HepG2 (cell line): ENCODE results near the gene AGBL3. TPM values are rescaled to one million over a fixed set of nuclear protein-coding genes. Genes with fewer than 3 reads are reported as not detected.
A peak's percentile ranks its signal among the peaks of the same experiment; 100 is the strongest.

ENCODE experiments used
- ATAC-seq: fragments of 200-7000 bp; cut with Tn5 transposase; 3 replicates; pipeline ENCODE4 v1.9.1; 2020; ENCODE audit warnings: mild to moderate bottlenecking, moderate library complexity
- BruUV-seq: library from RNA; stranded (reverse); fragments of 400-500 nt; replicated peaks from 2 replicates; lab custom pipeline; 2021; lab: Mats Ljungman, UMichigan
- CTCF ChIA-PET: fragments of 300-600 bp; formaldehyde crosslinking; extraction: SDS; loops from one replicate; lab custom pipeline; 2021; ENCODE audit warnings: low total read pairs, inconsistent platforms, low intra/inter-chr PET ratio; lab: Yijun Ruan, JAX
- POLR2A ChIA-PET: fragments of 350-600 bp; sonication (Branson Sonifier 250); formaldehyde crosslinking; loops from one replicate; lab custom pipeline; 2020; ENCODE audit warnings: antibody characterized with exemption, inconsistent platforms; lab: Yijun Ruan, JAX
- DNase-seq: peaks from one replicate; pipeline ENCODE4 v3.0.0-alpha.2; 2015; ENCODE audit warnings: low spot score
- FAIRE-seq: peaks from 3 replicates; lab custom pipeline; 2011; peaks lifted over from hg19 to GRCh38; lab: Jason Lieb, UNC
- H2AFZ ChIP-seq: one replicate; pipeline ENCODE4 v1.6.1; 2011; ENCODE audit warnings: low read length, inconsistent platforms
- H3K27ac ChIP-seq: fragments of 300-600 bp; 3 replicates; pipeline ENCODE4 v1.8.0; 2011; ENCODE audit warnings: mixed run types, mild to moderate bottlenecking, mixed read lengths, low read length, inconsistent platforms; ENCODE audit not compliant: insufficient read depth; ENCODE audit errors: extremely low read length
- H3K27me3 ChIP-seq, 2 experiments: fragments of 200-600 bp in 1 of 2; 2 replicates in 1 of 2; 3 replicates in 1 of 2; pipeline versions ENCODE4 v1.6.0 to v1.8.0; 2011; ENCODE audit warnings: low read length in 2 of 2, mild to moderate bottlenecking in 2 of 2, moderate library complexity in 2 of 2, inconsistent platforms in 1 of 2; ENCODE audit not compliant: insufficient read depth in 2 of 2, control insufficient read depth in 1 of 2
- H3K36me3 ChIP-seq, 2 experiments: fragments of 200-600 bp in 1 of 2; replicated peaks in 1 of 2; 2 replicates in 1 of 2; 3 replicates in 1 of 2; pipeline versions ENCODE4 v1.5.1 to v1.8.0; 2011; ENCODE audit warnings: low read length in 2 of 2, inconsistent platforms in 1 of 2; ENCODE audit not compliant: insufficient read depth in 2 of 2, control insufficient read depth in 1 of 2
- H3K4me1 ChIP-seq: 2 replicates; pipeline ENCODE4 v1.5.1; 2012; ENCODE audit warnings: low read length, inconsistent platforms; ENCODE audit not compliant: insufficient read depth
- H3K4me2 ChIP-seq: 2 replicates; pipeline ENCODE4 v1.6.0; 2011; ENCODE audit warnings: low read depth, low read length, inconsistent platforms
- H3K4me3 ChIP-seq, 3 experiments: fragments of 200-600 bp in 1 of 3; sonication (generic), shearing (Covaris generic) in 1 of 3; replicated peaks in 1 of 3; 2 replicates each; pipeline ENCODE4 v1.5.1; 2011 to 2016; ENCODE audit warnings: low read length in 3 of 3, inconsistent platforms in 2 of 3, low read depth in 2 of 3, mild to moderate bottlenecking in 2 of 3, control low read depth in 1 of 3, mixed read lengths in 1 of 3; ENCODE audit not compliant: insufficient read depth in 1 of 3
- H3K79me2 ChIP-seq: one replicate; pipeline ENCODE4 v1.6.1; 2011; ENCODE audit warnings: low read length, inconsistent platforms; ENCODE audit not compliant: insufficient read depth
- H3K9ac ChIP-seq: 2 replicates; pipeline ENCODE4 v1.6.0; 2011; ENCODE audit warnings: mild to moderate bottlenecking, low read depth, low read length, inconsistent platforms; ENCODE audit not compliant: insufficient read depth
- H3K9me3 ChIP-seq: 2 replicates; pipeline ENCODE4 v1.5.1; 2012; ENCODE audit warnings: mild to moderate bottlenecking, low read length
- H4K20me1 ChIP-seq: 2 replicates; pipeline ENCODE4 v1.6.0; 2011; ENCODE audit warnings: inconsistent platforms, mild to moderate bottlenecking, low read length, moderate library complexity; ENCODE audit not compliant: insufficient read depth
- ELF3 ChIP-seq: IDR thresholded peaks from 2 replicates; pipeline ENCODE4 v1.6.1; 2016; ENCODE audit warnings: missing genetic modification reagents, missing compliant biosample characterization
- ERF ChIP-seq: IDR thresholded peaks from 2 replicates; pipeline ENCODE4 v1.6.1; 2018; ENCODE audit warnings: missing biosample characterization, missing genetic modification reagents
- GATAD2A ChIP-seq: IDR thresholded peaks from 2 replicates; pipeline ENCODE4 v1.6.1; 2016
- HNF4A ChIP-seq: sonication (generic); formaldehyde crosslinking; IDR thresholded peaks from 2 replicates; pipeline ENCODE4 v1.4.0; 2020; ENCODE audit warnings: missing genetic modification reagents
- IRF2 ChIP-seq: IDR thresholded peaks from 2 replicates; pipeline ENCODE4 v1.6.1; 2018; ENCODE audit warnings: missing genetic modification reagents, missing compliant biosample characterization
- LRRFIP1 ChIP-seq: sonication (generic); formaldehyde crosslinking; conservative IDR thresholded peaks from 2 replicates; pipeline ENCODE4 v1.4.0; 2020; ENCODE audit warnings: missing genetic modification reagents
- MAFG ChIP-seq: sonication (generic); formaldehyde crosslinking; IDR thresholded peaks from 2 replicates; pipeline ENCODE4 v1.5.1; 2020; ENCODE audit warnings: mild to moderate bottlenecking, missing genetic modification reagents
- NFRKB ChIP-seq: fragments of 450-650 bp; IDR thresholded peaks from 2 replicates; pipeline ENCODE4 v1.6.1; 2017
- NR2F6 ChIP-seq, 2 experiments: IDR thresholded peaks; 2 replicates each; pipeline ENCODE4 v1.6.1; 2016; ENCODE audit warnings: antibody characterized with exemption in 1 of 2, mild to moderate bottlenecking in 1 of 2
- RXRB ChIP-seq: IDR thresholded peaks from 2 replicates; pipeline ENCODE4 v1.6.1; 2016; ENCODE audit warnings: borderline replicate concordance, missing genetic modification reagents, missing compliant biosample characterization
- SOX6 ChIP-seq, 2 experiments: fragments of 450-650 bp in 1 of 2; sonication (generic) in 1 of 2; formaldehyde crosslinking in 1 of 2; IDR thresholded peaks; 2 replicates each; pipeline versions ENCODE4 v1.4.0 to v1.6.1; 2017 to 2020; ENCODE audit warnings: antibody characterized with exemption in 1 of 2, mild to moderate bottlenecking in 1 of 2, missing genetic modification reagents in 1 of 2
- SP5 ChIP-seq: IDR thresholded peaks from 2 replicates; pipeline ENCODE4 v1.6.1; 2016; ENCODE audit warnings: low read depth, borderline replicate concordance
- TARDBP ChIP-seq: sonication (generic); formaldehyde crosslinking; IDR thresholded peaks from 2 replicates; pipeline ENCODE4 v1.8.0; 2022; ENCODE audit warnings: mild to moderate bottlenecking, missing genetic modification reagents
- THAP9 ChIP-seq: sonication (generic); formaldehyde crosslinking; IDR thresholded peaks from 2 replicates; pipeline ENCODE4; 2020; ENCODE audit warnings: missing genetic modification reagents, mild to moderate bottlenecking, borderline replicate concordance
- ZNF703 ChIP-seq: sonication (generic); formaldehyde crosslinking; IDR thresholded peaks from 2 replicates; pipeline ENCODE4 v1.5.1; 2020; ENCODE audit warnings: missing genetic modification reagents, mild to moderate bottlenecking, moderate library complexity, borderline replicate concordance
- ZNF772 ChIP-seq: sonication (generic); formaldehyde crosslinking; IDR thresholded peaks from 2 replicates; pipeline ENCODE4 v1.5.0; 2020; ENCODE audit warnings: mild to moderate bottlenecking, missing genetic modification reagents
- ZSCAN5A ChIP-seq: sonication (generic); formaldehyde crosslinking; IDR thresholded peaks from 2 replicates; pipeline ENCODE4 v1.8.0; 2022; ENCODE audit warnings: mild to moderate bottlenecking, missing genetic modification reagents, borderline replicate concordance
- WGBS: methylation state at CpG from one replicate; pipeline ENCODE4 v1.1.6; 2017; ENCODE audit warnings: low lambda C conversion rate; 5-methylcytosine and 5-hydroxymethylcytosine counted together
- in situ Hi-C: cut with HindIII; loops from 2 replicates; pipeline ENCODE4 v1.10.0; 2017; ENCODE audit warnings: low pct_unique_long_range_greater_than_20kb; ENCODE audit not compliant: extremely low pct_ligation_motif_present
- intact Hi-C: fragments of 100-400 bp; cut with micrococcal nuclease; formaldehyde crosslinking; loops from one replicate; pipeline ENCODE4 v1.10.0; 2022; ENCODE audit not compliant: unreplicated experiment
- polyA plus RNA-seq, 8 experiments: library from polyadenylated mRNA; depleted of rRNA in 3 of 8; stranded (reverse) in 7 of 8; unstranded in 1 of 8; fragments of >200 nt; fragmentation: Illumina TruSeq in 4 of 8; extraction: Trizol in 4 of 8; gene quantifications; 2 replicates each; pipeline versions ENCODE4 v1.2.1 to v1.2.3, GENCODE V29; 2011 to 2016; ENCODE audit warnings: low read depth in 4 of 8, missing spikeins in 1 of 8, mixed read lengths in 1 of 8; ENCODE audit not compliant: insufficient read depth in 1 of 8
- total RNA-seq, 5 experiments: library from RNA; depleted of rRNA; stranded (reverse); fragments of >200 nt; fragmentation: Illumina TruSeq; extraction: Trizol; gene quantifications; 2 replicates each; pipeline ENCODE4 v1.2.3, GENCODE V29; 2016; ENCODE audit warnings: low read depth in 1 of 5

Gene AGBL3
- total and polyA plus RNA-seq, 2 of the 13 experiments (the other 11 are each of a cell fraction or from before 2014, with no cell fraction given), result 2.2 to 7.2 TPM

- ATAC-seq, result peak; percentile 60
- H3K27me3 ChIP-seq, result no peaks in the 10 kb centered on the region
- POLR2A ChIA-PET, result interaction anchor here (0.7 to 2.2 kb wide), 6 partner anchors 8 to 174 kb away, joined by 3 to 9 read pairs (median 4); partner anchors contain the start of genes AGBL3, CYREN and TMEM140
- 74% methylated on average over 5 of the region's 5 CpGs for WGBS
- H3K4me2 ChIP-seq, result peak overlapping the region; percentile 20; the same call in 1 of the 2 replicates
- intact Hi-C loops, result no loop called here
- peaks cover 4 to 30% of the 10 kb centered on the region in 2 experiments; a peak in 4 of 5 replicates for H3K36me3 ChIP-seq
- in situ Hi-C loops, result no loop called here
- BruUV-seq, result no TSS peak
- H3K79me2 ChIP-seq, result peaks cover 53% of the 10 kb centered on the region
- no peak overlapping the region for H2AFZ ChIP-seq
- H3K9me3 ChIP-seq, result peaks cover 28% of the 10 kb centered on the region
- no peaks in the 10 kb centered on the region; the same call in none of the 2 replicates for H4K20me1 ChIP-seq
- H3K4me3 ChIP-seq, result peak overlapping the region in 1 of 3 experiments; percentile 8; a peak in 1 of 6 replicates
- CTCF ChIA-PET, result no interaction called here
- no peak overlapping the region; the same call in 1 of the 2 replicates for H3K9ac ChIP-seq
- peak; percentile 36 for FAIRE-seq
- peaks cover 60% of the 10 kb centered on the region for H3K4me1 ChIP-seq
- no peak for DNase-seq
- H3K27ac ChIP-seq, result peak overlapping the region; percentile 66
- no peak for TF ChIP-seq THAP9 (CRISPR knock-in tag)
- TF ChIP-seq SP5 (CRISPR knock-in tag), result no peak
- peak; percentile 52; the same call in 1 of the 2 replicates for TF ChIP-seq MAFG (CRISPR knock-in tag)
- no peak for TF ChIP-seq ZSCAN5A (CRISPR knock-in tag)
- TF ChIP-seq SOX6 (IDR thresholded peaks at IDR 0.05), result no peak
- peak; percentile 59; the same call in 1 of the 2 replicates for TF ChIP-seq SOX6 (CRISPR knock-in tag; IDR thresholded peaks at IDR 0.05)
- TF ChIP-seq HNF4A (CRISPR knock-in tag), result peak; percentile 39
- TF ChIP-seq IRF2 (CRISPR knock-in tag), result 0 out of 2 replicates have a peak, but pooled peaks have one; percentile 36
- TF ChIP-seq NFRKB, result no peak
- no peak for TF ChIP-seq ZNF772
- no peak for TF ChIP-seq ZNF703
- TF ChIP-seq LRRFIP1, result no peak
- TF ChIP-seq GATAD2A (CRISPR knock-in tag), result 0 out of 2 replicates have a peak, but pooled peaks have one; percentile 30
- TF ChIP-seq TARDBP (CRISPR knock-in tag), result 0 out of 2 replicates have a peak, but pooled peaks have one; percentile 28
- 0 out of 2 replicates have a peak, but pooled peaks have one; percentile 27 for TF ChIP-seq RXRB
- TF ChIP-seq ELF3, result peak; percentile 88
- TF ChIP-seq ERF (CRISPR knock-in tag), result peak; percentile 17; the same call in 1 of the 2 replicates
- TF ChIP-seq NR2F6 (IDR thresholded peaks at IDR 0.05), result no peak
- TF ChIP-seq NR2F6 (CRISPR knock-in tag; IDR thresholded peaks at IDR 0.05), result 0 out of 2 replicates have a peak, but pooled peaks have one; percentile 13
Observed at GRCh38 chr7:135160098-135160857, 174.0 kb downstream of the AGBL3 start.
